ENCODE measurements around the gene STK26.

STK26 gene

GRCh38 chrX:132033166-132033565, 10.1 kb downstream of the STK26 start:
- DNase-seq (ENCODE audit: low read depth), result no peak
- no peak for TF ChIP-seq CTCF (IDR thresholded peaks at IDR 0.05; ENCODE audit: low read depth, low read length, missing control alignments)
- no peak overlapping the region for H3K4me3 ChIP-seq (ENCODE audit: low read depth, low read length)
- in situ Hi-C loops (cut with HindIII; ENCODE audit: low sequenced_read_pairs), result no loop called here

GRCh38 chrX:132034648-132035047, 11.5 kb downstream of the STK26 start:
- TF ChIP-seq CTCF (IDR thresholded peaks at IDR 0.05; ENCODE audit: low read depth, low read length, missing control alignments), result no peak
- in situ Hi-C loops (cut with HindIII; ENCODE audit: low sequenced_read_pairs), result no loop called here
- no peak for DNase-seq (ENCODE audit: low read depth)

GRCh38 chrX:132037479-132037993, 14.4 kb downstream of the STK26 start:
- no peak for DNase-seq (ENCODE audit: low read depth)
- in situ Hi-C loops (cut with HindIII; ENCODE audit: low sequenced_read_pairs), result no loop called here
- TF ChIP-seq CTCF (IDR thresholded peaks at IDR 0.05; ENCODE audit: low read depth, low read length, missing control alignments), result no peak
- H3K4me3 ChIP-seq (ENCODE audit: low read depth, low read length), result no peak overlapping the region

More at GRCh38 chrX:132034648-132035047, 11.5 kb downstream of the STK26 start:
- H3K4me3 ChIP-seq (ENCODE audit: low read depth, low read length), result no peak overlapping the region

GRCh38 chrX:132040066-132040465, 17.0 kb downstream of the STK26 start:
- H3K4me3 ChIP-seq (ENCODE audit: low read depth, low read length), result no peak overlapping the region
- no peak for TF ChIP-seq CTCF (IDR thresholded peaks at IDR 0.05; ENCODE audit: low read depth, low read length, missing control alignments)
- in situ Hi-C loops (cut with HindIII; ENCODE audit: low sequenced_read_pairs), result no loop called here
- no peak for DNase-seq (ENCODE audit: low read depth)

- no peak for DNase-seq (ENCODE audit: low read depth)
- no peak for TF ChIP-seq CTCF (IDR thresholded peaks at IDR 0.05; ENCODE audit: low read depth, low read length, missing control alignments)
- in situ Hi-C loops (cut with HindIII; ENCODE audit: low sequenced_read_pairs), result no loop called here
- no peak overlapping the region for H3K4me3 ChIP-seq (ENCODE audit: low read depth, low read length)
Measured at GRCh38 chrX:132041015-132041414, 17.9 kb downstream of the STK26 start.

- no peak for TF ChIP-seq CTCF (IDR thresholded peaks at IDR 0.05; ENCODE audit: low read depth, low read length, missing control alignments)
- no peak for DNase-seq (ENCODE audit: low read depth)
- H3K4me3 ChIP-seq (ENCODE audit: low read depth, low read length), result no peak overlapping the region
- in situ Hi-C loops (cut with HindIII; ENCODE audit: low sequenced_read_pairs), result no loop called here
Measured at GRCh38 chrX:132043977-132044376, 20.9 kb downstream of the STK26 start.

GRCh38 chrX:132044953-132045352, 21.9 kb downstream of the STK26 start:
- no peak overlapping the region for H3K4me3 ChIP-seq (ENCODE audit: low read depth, low read length)
- TF ChIP-seq CTCF (IDR thresholded peaks at IDR 0.05; ENCODE audit: low read depth, low read length, missing control alignments), result no peak
- no peak for DNase-seq (ENCODE audit: low read depth)
- in situ Hi-C loops (cut with HindIII; ENCODE audit: low sequenced_read_pairs), result no loop called here
